TTC549 (cell line): ENCODE measurements around the gene MFRP.

ENCODE experiments used
- FAIRE-seq: peaks from 2 replicates; lab custom pipeline; 2012; peaks lifted over from hg19 to GRCh38; lab: Jason Lieb, UNC

The MFRP gene

DNA sequence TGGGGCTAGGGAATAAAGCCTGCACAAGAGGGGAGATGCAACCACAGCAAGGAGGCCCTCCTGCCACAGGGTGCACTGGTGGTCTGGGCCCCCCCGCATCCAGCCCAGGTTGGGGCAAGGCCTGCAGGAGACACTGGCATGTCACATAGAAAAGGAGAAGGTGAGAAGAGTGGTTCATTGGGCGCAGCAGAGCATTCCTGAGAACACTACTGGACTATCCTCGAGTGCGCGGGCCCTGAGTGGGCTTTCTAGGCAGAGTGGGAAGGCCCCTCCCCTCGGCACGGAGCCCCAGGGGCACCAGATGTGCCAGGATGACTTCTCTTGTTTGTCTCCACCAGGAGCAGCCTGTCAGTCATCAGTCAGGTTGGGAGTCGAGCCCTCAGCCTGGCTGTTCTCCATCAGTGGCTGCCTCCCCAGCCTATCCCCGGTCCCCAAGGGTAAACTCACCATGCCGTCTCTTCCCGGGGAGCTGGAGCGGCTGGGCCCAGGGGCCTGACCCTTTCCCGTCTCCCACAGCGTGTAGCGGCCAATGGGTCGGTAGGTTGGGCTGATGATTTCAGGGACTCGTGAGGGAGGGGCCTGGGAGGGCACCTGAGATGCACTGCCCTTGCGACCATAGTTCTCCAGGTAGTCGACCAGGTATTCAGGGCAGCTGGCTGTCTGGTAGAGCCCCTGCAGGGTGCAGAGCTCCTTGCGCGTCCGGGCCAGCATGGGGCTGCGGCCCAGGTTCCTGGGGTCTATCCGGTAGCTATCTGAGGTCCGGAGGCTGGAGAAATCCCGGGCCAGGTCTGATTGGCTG is 26.0 kb upstream of the MFRP start:
- no peak for FAIRE-seq

GRCh38 chr11:119371778-119372182 is 25.3 kb upstream of the MFRP start:
- FAIRE-seq: no peak

- no peak for FAIRE-seq
Observed at GRCh38 chr11:119371067-119371601, 24.6 kb upstream of the MFRP start.

DNA sequence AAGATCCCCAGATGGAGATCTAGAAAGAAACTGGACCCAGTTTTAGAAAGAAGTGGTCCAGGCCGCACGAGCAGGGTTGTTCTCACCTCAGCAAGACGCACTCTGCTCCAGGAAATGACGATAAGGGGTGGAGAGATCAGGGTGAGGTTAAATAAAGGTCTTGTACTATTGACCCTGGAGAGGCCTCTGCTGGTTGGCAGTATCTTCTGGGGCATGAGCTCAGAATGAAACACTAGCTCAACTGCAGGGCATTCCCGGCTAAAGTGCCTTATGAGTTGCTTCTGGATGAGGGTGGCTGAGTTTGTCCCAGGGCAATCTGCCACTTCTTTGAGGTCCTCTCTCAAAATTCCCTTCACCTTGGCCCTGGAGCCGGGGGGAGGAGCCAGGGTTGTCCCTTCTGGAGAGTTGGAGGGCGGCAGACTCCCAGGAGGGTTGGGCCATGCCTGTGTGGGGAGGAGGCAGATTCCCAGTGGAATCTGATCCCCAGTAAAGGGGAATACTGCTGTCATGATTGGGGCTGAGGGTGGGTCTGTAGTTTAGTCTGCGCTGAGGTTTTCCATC is 24.1 kb upstream of the MFRP start:
- FAIRE-seq: no peak

DNA sequence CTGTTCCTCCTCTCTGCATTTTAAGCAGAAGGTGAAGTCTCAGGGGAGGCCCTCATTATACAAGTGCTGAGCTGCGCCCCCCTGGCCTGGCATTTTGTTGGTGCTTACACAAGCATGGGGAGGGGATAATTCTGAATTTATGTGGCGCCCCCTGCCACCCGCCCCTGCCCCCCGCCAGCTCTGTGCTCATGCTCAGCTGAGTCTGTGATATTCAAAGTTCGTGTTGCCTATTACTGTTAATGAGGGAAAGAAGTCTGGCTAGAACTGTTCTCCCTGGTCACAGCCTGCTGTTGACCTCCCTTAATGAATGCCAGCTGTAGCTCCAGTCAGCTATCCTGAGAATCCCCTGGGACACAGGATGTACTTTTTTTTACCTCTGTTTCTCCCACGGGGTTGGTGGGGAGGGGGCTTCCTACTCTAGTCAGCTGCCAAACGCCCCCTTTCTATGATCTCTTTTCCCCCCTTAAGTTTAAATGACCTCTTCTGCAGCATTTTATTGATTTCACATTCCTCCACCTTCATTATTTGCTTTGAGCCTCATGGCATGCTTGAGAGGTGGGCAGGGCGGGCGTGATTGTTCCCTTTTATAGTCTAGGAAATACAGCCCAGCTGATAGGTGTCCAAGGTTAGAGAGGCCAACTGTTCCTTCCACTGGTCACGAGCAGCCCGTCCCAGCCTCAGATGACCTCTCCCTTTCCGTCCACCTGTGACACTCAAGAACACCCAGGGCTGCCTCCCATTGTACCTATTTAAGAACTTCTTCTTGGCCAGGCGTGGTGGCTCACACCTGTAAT is 22.8 kb upstream of the MFRP start:
- FAIRE-seq: no peak

DNA sequence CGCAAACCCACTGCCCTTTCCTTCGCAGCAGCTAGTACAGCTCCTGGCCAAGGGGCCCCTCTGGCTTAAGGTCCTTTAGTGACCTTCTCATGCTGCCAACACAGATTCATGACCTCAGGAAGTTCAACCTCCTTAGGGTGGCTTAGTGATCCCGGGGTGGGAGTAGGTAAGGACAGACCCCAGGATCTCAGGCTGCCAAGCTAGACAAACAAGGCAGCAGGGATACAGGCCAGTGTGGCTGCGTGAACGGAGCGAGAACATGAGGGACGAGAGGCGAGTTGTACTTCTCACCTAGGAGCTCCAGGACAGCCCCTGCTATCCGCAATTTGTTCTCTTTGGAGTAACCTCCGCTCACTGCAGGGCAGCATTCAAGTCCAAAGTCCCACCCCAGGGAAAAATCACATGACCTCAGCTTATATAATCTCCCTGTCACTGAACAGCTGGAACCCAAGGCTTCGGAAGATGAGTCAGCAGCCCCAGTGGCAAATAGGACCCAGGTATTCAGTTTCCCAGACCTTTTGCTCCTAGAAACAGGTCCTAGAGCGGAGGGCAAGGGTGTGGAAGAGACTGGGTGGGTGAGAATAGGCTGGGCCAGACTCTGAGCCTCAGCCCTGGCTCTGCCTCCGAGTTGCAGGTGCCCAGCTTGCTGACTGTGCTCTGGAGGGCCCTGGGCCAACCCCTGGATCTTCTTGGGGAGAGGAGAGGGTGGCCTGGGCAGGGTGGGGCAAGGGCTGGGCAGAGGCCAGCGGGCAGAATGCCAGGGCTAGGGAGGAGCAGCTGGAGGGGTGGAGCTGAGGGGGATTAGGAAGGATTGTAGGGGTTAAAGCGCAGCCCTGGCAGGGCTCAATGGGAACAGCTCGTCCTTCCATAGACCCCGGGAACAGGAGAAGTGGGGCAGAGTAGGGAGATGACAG is 21.9 kb upstream of the MFRP start:
- no peak for FAIRE-seq

GRCh38 chr11:119367661-119368120 is 21.2 kb upstream of the MFRP start:
- FAIRE-seq: no peak

DNA sequence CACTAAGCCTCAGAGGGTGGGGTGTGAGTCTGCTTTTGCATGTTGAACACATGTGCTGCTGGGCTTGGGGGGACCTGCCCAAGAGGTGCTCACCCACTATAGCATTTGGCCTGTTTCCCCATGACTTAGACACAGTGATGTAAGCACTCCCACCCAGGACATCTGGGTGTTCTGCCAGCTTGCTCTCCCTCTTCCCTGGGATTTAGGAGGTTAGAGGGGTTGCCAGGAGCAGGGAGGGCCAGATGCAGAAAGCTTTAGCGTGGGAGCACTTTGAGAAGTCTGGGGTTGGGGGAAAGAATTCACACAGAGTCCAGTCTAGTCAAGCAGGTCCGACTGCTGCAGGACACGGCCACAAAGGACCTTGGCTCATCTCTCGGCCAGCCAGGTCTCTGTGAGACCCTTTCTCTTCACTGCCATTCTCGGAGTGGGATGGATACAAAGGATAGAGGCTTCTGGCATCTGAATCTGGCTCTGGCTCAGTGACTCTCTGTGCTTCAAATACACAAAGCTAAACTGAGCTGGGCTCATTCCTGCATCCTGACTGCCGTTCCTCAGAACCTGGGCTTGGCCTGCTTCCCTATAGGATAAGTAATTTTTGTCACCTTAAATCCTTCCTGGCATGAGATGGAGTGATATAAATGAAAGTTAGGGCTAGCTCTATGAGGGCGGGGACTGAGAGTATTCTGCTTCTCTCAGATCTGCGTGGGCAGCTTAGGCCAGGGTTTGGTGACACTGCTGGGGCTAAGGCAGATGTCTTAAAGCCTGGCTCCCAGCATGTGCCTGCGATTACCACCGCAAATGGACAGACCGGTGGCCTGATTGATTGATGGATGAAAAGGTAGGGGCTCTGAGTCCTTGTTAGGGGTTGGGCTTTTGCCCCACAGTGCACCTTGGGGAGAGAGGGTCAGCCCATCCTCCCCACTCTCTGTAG is 20.4 kb upstream of the MFRP start:
- no peak for FAIRE-seq

- FAIRE-seq: no peak
Observed at GRCh38 chr11:119365071-119365591, 18.6 kb upstream of the MFRP start.

DNA sequence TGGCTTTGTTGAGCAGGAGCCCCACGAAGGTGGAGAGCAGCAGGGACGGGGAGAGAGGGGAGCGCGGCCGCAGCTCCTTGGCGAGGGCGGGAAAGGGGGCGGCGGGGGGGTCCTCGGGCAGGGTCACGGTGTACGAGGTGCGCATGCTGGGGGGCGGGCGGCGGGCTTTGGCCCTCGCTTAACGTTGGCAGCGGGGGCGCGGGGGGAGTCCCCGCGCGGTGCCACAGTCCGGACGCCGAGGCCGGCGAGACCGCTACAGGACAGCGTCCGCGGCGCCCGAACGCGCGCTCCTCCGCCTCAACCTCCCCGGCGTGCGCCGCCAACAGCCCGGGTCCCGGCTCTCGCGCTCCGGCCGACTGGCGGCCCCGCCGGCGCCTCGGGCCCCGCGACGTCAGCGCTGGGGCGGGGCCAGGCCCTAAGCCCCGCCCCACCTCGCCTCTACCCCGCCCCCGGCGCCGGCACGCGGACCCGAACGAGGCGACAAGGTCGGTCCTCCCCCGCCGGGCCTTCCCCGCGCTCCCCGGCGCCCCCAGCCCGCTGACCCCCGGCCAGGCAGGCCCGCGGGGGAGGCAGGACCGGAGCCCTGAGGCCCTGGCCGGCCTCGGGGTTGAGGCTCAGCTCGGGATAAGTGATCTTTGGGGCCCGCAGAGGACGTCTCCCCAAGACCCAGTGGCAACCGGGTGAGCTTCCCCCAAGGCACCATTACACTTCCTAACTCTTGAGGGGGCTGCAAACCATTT is 17.5 kb upstream of the MFRP start:
- no peak for FAIRE-seq

- no peak for FAIRE-seq
Observed at GRCh38 chr11:119363081-119363850, 16.8 kb upstream of the MFRP start.

- no peak for FAIRE-seq
Observed at GRCh38 chr11:119362741-119363080, 16.2 kb upstream of the MFRP start.

- no peak for FAIRE-seq
Observed at GRCh38 chr11:119361941-119362725, 15.6 kb upstream of the MFRP start.

DNA sequence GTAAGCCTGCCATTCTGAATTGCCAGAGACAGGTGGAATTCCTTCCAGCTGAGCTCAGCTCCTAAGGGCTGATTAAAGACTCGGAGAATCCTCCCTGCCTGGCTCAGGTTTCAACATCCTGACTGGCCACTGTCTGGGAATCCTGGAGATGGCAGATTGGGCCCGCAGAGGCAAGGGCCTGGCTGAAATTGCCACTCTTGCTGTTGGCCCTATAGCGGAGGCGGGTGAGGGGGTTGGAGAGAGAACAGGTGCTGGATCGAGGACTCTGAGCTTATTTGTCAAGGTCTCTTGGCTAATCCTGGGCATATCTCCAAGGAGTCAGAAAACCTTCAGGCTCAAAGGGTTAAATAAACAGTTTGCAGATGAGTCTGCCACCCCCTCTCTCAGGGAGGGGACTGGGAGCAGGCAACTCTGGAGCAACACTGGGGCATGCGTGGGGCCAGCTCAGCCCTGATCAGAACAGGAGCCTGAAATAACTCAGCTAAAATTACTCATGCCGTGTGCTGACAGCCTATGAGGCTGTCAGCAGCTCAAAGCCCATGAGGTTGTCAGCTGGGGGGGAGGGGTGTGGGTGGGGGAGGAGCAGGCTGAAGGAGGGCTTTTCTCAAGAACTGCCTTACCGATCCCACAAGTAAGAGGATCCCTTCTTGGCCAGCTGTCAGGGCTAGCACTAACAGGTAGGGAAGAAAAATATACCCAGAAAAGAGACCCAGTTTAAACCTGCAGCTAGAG is 14.7 kb upstream of the MFRP start:
- FAIRE-seq: no peak

DNA sequence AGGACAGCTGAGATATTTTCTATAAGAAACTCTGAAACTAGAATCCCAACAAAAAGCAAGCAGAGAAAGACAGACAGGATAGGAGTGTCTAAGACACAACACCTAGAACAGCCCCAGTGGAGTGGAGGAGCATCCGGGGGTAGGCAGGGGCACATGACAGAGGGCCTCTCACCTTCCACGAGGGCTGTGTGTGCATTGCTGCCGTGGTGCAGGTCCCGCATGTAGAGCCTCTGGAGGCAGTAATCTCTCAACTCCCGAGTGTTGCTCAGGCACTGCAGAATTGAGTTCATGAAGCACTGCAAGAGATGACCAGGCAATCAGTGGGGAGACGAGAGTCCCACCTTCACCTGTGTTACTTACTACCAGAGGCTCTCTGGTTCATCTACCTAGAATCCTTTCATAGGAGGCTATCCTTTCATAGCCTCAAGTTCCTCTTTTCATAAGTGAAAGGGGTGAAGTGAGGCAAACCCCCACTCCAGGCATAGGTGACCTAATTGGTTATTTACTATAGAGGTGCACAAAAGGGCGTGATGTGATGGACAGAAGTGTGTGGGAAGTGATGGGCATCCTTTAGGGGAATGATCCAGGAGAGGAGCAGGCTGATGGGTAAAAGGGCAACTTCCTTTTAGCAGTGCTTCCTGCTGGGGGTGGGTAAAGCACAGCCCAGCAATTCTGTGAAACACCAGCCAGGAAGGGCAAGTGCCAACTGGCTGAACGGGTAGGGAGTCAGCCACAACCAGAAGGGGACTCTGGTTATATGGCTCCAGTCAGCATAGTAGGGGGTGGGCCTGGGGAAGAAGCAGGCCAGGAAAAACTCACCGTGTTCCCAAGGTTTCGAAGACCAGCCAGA is 13.1 kb upstream of the MFRP start:
- no peak for FAIRE-seq

- no peak for FAIRE-seq
Observed at GRCh38 chr11:119357074-119357473, 10.6 kb upstream of the MFRP start.
